GM20000 (cell line): ENCODE results near the gene LCMT1.
"Not testable (repeated sequence)": the region's sequence is repeated elsewhere in the genome, so short reads cannot be mapped to it uniquely, and the experiment has no call there.

Source experiments
- DNase-seq: peaks from one replicate; pipeline ENCODE4 v3.0.0; 2012; ENCODE audit warnings: low spot score
- TF ChIP-seq, protein P1 (sequence below): IDR thresholded peaks from 2 replicates; pipeline ENCODE4 v1.5.1; 2012; ENCODE audit warnings: mild to moderate bottlenecking, control low read depth; ENCODE audit errors: extremely low read depth, missing control alignments

The LCMT1 gene

DNA sequence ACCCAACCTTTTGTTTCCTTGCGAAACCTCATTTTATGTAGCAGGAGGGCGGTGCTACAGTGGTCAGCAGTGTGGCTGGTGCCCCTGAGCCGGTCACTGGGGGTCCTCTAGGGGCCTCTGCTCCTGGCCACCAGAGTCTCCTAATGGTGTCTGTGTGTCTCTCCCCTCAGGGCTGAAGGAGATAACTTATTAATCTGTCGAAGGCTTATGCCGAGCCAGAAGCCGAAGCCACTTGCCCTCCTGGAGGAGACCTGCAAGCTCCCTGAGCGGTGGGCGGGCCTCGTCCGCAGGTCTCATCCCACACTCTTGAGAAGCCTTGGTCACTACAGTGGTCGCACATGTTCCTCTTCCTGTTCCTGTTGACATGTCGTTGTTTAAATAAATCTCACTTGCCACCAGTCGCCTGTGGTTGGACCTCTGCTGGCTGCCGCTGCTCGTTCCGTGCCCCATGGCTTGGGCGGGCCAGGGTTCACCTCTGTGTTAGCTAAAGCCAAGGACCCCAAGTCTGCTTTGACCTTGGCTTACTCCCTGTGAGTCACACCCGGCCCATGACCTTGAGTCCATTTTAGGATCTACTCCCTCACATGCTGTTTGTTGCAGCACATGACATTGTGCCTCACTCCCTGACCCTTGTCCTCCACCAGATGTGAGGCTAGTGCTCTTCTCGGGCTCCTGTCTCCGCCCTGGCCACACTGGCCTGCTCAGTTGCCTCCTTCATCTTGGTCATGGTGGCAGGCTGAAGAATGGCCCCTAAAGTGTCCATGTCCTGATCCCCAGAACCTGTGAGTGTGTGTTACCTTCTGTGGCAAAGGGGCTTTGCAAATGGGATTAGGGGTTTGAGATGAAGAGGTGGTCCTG, 66.5 kb downstream of the LCMT1 start:
- no peak for DNase-seq
- TF ChIP-seq, protein P1, sequence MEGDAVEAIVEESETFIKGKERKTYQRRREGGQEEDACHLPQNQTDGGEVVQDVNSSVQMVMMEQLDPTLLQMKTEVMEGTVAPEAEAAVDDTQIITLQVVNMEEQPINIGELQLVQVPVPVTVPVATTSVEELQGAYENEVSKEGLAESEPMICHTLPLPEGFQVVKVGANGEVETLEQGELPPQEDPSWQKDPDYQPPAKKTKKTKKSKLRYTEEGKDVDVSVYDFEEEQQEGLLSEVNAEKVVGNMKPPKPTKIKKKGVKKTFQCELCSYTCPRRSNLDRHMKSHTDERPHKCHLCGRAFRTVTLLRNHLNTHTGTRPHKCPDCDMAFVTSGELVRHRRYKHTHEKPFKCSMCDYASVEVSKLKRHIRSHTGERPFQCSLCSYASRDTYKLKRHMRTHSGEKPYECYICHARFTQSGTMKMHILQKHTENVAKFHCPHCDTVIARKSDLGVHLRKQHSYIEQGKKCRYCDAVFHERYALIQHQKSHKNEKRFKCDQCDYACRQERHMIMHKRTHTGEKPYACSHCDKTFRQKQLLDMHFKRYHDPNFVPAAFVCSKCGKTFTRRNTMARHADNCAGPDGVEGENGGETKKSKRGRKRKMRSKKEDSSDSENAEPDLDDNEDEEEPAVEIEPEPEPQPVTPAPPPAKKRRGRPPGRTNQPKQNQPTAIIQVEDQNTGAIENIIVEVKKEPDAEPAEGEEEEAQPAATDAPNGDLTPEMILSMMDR = no peak

DNA sequence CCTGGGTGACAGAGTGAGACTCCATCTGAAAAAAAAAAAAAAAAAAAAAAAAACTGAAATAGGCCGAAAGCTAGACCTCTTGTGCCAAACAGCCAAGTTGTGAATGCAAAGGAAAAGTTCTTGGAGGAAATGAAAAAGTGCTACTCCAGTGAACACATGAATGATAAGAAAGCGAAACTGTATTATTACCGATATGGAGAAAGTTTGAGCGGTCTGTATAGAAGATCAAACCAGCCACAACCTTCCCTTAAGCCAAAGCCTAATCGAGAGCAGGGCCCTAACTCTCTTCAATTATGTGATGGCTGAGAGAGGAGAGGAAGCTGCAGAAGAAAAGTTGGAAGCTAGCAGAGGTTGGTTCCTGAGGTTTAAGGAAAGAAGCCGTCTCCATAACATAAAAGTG, 69.7 kb downstream of the LCMT1 start:
- not testable (repeated sequence) for DNase-seq

DNA sequence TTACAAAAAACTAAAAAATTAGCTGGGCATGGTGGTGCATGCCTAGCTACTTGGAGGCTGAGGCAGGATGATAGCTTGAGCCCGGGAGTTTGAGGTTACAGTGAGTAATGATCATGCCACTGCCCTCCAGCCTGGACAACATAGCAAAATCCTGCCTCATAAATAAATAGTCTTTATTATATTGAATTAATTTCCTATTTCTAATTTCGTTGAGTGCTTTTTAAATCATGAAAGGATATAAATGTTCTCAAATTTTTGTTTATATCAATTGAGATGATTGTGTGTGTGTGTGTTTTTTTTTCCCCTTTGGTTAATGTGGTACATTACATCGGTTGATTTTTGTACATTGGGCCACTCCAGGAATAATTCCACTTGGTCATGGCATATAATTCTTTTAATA, 73.2 kb downstream of the LCMT1 start:
- no peak for DNase-seq
- TF ChIP-seq, protein P1 = no peak

DNA sequence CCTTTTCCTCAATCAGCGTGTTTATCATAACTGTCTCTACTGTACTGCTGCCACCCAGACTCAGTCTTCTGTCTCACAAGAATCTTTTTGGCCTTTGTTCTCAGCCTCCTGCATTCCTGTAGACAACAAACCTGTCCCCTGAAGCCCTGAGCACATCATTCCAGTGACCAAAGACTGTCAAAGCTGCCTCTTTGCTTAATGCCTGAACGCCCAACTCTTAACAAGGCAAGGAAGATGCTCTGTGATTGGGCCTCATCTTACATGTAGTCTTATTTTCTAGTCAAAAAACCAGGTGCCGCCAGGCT, 75.9 kb downstream of the LCMT1 start:
- no peak for DNase-seq
- TF ChIP-seq, protein P1 = no peak

DNA sequence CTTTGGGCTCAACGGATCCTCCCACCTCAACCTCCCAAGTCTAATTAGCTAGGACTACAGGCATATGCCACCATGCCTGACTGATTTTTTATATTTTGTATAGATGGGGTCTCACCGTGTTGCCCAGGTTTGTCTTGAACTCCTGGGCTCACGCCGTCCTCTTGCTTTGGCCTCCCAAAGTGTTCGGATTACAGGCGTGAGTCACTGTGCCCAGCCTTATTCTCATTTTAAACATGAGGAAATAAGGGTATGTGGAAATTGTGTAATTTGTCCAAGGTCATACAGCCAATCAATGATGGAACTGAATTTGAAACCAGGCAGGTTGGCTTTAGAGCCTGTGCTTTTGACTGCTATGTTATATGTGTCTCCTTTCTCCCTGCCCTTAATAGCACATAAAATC, 77.8 kb downstream of the LCMT1 start:
- TF ChIP-seq, protein P1 = no peak
- DNase-seq = no peak

DNA sequence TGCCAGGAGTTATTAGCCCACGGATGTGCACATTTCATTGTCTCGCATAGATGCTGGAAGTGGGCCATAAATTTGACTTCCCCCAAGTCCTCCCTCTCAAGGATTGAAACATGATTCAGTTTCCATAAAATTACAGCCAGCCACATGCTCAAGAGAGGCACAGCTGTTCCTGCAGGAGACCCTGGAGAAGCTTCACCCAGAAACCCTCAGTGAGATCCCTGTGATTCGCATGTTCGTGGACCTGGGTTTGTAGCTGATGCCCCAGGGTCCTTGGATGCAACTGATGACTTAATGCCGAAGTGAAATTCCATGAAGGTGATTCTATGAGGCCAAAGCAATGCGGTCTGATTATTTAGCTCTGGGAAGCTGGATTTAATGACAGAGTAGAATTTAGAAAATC, 80.6 kb downstream of the LCMT1 start:
- TF ChIP-seq, protein P1 = no peak
- no peak for DNase-seq

DNA sequence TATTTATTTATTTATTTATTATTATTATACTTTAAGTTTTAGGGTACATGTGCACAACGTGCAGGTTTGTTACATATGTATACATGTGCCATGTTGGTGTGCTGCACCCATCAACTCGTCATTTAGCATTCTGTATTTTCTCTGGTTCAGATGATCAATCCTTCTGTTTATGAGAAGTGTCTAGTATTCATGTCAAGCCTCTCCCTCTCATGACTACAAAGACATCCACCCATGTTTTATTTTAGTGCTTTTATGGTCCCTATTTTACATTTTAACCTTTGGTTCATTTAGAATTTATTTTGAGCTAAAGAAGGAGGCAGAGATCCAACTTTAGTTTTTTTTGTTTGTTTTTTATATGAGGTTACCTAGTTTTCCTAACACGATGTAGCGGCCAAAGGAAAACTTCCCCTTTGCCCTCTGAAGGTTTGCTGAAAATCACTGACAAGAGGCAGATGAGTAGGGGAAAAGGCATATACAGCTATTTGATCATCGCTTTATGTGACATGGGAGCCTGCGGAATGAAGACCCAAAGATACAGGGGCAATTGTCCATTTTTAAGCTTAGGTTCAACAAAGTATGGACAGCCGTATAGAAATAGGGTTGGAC, 82.8 kb downstream of the LCMT1 start:
- TF ChIP-seq, protein P1 = no peak
- no peak for DNase-seq

DNA sequence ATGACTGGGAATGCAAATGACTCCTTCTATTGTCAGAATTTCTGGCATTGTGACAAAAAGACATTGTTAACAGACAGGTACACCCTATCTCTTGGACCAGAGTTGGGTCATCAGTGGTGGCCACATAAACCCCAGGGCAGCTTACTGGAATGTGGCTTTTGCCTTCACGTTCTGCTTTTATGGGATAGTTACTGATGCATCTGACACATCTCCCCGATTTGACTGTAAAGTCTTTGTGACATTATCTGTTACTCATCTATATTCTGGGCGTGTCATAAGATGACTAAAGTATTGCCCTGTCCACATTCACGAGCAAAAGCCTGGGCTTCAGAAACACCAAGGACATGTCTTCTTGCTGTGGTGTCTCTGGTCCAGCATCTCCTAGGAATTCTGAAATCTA, 86.5 kb downstream of the LCMT1 start:
- TF ChIP-seq, protein P1 = no peak
- DNase-seq = no peak
